ENCODE measurements around the gene MT1A.
"Not testable (repeated sequence)": the region's sequence is repeated elsewhere in the genome, so short reads cannot be mapped to it uniquely, and the experiment has no call there.

Gene MT1A

DNA sequence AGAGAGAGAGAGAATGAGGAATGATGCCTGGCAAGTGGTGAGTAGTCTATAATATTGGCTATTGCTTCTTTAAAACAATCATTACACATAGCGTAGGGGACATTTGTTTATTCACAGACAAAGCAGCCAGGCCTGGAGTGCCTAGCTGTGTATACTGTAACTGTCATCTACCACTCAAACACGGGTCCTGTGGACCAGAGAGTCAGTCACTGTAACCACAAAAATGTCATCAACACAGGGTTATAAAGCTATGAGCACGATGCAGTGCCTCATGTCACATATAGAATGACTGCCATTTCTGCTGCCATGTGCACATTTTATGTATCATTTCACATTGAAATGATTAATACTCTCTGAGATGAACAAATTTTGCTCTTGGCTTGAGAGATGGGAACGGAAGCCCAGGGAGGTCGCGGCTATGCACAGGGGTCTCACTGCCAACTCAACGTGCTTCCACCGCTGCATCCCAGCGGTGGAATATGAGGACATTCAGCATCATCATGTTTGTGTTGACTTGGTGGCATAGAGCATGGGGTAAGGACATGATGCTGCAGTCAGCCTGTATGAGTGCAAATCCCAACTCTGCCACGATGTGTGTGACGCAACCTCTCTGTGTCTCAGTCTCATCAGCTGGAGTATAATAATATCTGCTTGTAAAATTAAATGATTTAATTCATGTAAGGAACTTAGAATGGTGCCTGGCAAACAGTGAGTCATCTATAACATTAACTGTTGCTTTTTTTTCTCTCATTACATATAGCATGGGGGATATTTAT, 34.5 kb downstream of the MT1A start:
- no peak for DNase-seq (ENCODE audit: low read depth in 1 of 2, low spot score in 1 of 2)
- in situ Hi-C loops (cut with HindIII; ENCODE audit: low pct_unique_long_range_greater_than_20kb, low sequenced_read_pairs) = no loop called here
- TF ChIP-seq JUND (IDR thresholded peaks at IDR 0.05; ENCODE audit: low read depth) = no peak

DNA sequence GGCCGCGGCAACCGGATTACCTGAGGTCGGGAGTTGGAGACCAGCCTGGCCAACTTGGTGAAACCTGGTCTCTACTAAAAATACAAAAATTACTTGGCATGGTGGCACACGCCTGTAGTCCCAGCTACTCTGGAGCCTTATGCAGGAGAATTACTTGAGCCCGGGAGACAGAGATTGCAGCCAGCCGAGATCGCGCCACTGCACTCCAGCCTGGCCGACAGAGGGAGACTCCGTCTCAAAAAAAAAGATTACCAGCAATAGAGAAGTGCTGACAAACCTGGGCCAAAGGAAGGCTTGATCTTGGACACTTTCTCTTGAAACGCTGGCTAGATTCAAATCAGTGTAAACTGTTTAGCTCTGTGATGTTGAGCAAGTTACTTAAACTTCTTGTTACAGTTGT, 35.5 kb downstream of the MT1A start:
- in situ Hi-C loops (cut with HindIII; ENCODE audit: low pct_unique_long_range_greater_than_20kb, low sequenced_read_pairs) = no loop called here
- peak in 1 of 2 experiments; percentile 57 for DNase-seq (ENCODE audit: low read depth in 1 of 2, low spot score in 1 of 2)
- no peak for TF ChIP-seq JUND (IDR thresholded peaks at IDR 0.05; ENCODE audit: low read depth)

DNA sequence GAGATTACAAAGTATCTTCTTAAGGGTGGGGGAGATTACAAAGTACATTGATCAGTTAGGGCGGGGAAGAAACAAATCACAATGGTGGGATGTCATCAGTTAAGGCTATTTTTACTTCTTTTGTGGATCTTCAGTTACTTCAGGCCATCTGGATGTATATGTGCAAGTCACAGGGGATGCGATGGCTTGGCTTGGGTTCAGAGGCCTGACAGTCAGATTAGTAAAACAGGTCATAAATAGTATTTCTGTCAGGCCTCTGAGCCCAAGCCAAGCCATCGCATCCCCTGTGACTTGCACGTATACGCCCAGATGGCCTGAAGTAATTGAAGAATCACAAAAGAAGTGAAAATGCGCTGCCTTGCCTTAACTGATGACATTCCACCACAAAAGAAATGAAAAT, 36.1 kb downstream of the MT1A start:
- DNase-seq (ENCODE audit: low read depth in 1 of 2, low spot score in 1 of 2); in situ Hi-C loops (cut with HindIII; ENCODE audit: low pct_unique_long_range_greater_than_20kb, low sequenced_read_pairs): not testable (repeated sequence)

DNA sequence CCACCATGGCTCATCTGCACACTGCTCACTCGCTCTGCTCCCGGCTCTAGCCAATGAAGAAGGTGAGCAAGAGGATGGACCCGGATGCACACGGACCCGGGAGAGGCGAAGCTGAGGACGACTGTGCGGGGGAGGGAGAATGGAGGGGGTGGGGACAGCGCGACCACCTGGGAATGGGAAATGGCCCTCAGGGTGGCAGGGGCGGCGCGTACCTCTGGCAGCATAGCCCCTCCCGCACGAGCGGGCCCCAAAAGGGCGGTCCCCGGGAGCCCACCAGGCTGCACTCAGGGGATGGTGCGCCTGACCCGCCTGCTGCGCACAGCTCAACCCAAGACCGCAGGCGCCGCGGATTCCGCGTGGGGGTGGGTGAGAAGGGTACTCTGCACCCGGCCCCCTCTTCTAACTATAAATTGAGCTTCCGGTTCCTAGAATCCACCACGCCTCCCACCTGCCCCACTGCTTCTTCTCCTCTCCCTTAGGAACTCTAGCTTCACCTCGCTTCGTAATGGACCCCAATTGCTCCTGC, 37.3 kb downstream of the MT1A start:
- no peak for DNase-seq (ENCODE audit: low read depth in 1 of 2, low spot score in 1 of 2)
- no peak for TF ChIP-seq JUND (IDR thresholded peaks at IDR 0.05; ENCODE audit: low read depth)
- in situ Hi-C loops (cut with HindIII; ENCODE audit: low pct_unique_long_range_greater_than_20kb, low sequenced_read_pairs) = no loop called here

DNA sequence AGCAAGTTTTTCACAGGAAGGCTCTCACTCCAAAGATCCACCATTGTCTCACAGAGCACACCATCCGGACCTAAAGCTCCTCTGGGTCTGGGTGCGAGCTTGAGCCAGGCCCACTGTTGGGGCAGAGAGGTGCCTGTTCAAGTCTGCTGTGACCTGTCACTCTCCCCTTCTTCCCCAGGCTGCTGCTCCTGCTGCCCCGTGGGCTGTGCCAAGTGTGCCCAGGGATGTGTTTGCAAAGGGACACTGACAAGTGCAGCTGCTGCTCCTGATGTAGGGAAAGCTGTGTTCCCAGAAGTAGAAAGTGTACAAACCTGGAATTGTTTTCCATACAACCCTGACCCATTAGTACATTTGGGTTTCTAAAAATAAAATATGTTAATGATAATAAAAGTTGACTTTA, 39.0 kb downstream of the MT1A start:
- in situ Hi-C loops (cut with HindIII; ENCODE audit: low pct_unique_long_range_greater_than_20kb, low sequenced_read_pairs) = no loop called here
- TF ChIP-seq JUND (IDR thresholded peaks at IDR 0.05; ENCODE audit: low read depth) = no peak
- DNase-seq (ENCODE audit: low read depth in 1 of 2, low spot score in 1 of 2) = no peak

DNA sequence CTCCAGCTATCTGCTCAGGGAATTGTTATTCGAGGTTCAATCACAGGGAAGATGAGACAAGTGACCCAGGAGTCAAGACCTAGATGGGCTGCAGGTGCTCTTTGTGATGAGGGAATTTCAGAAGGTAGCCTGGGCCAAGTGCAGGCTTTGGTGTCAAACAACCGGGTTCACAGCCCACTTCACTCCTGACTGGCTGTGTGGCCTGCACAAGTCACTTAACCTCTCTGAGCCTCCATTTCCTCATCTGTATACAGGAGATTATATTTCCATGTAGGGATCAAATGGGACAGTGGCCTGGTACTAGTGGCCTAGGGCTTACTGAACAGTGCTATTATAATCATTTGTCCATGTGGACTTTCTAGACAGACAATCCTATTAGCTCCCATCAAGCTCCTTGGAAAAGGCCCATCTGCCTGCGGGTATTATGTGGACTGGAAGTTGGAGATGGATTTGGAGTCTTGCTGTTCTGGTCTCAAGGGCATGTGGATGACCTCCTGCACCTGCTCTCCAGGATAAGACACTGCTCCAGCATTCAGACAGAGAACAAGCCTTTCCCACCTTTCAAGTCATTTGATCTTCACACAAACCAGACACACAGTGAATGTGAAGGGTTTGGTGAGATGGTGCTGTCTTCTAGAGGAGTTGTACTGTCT, 40.7 kb downstream of the MT1A start:
- DNase-seq (ENCODE audit: low read depth in 1 of 2, low spot score in 1 of 2) = no peak
- no peak for TF ChIP-seq JUND (IDR thresholded peaks at IDR 0.05; ENCODE audit: low read depth)
- in situ Hi-C loops (cut with HindIII; ENCODE audit: low pct_unique_long_range_greater_than_20kb, low sequenced_read_pairs) = no loop called here

DNA sequence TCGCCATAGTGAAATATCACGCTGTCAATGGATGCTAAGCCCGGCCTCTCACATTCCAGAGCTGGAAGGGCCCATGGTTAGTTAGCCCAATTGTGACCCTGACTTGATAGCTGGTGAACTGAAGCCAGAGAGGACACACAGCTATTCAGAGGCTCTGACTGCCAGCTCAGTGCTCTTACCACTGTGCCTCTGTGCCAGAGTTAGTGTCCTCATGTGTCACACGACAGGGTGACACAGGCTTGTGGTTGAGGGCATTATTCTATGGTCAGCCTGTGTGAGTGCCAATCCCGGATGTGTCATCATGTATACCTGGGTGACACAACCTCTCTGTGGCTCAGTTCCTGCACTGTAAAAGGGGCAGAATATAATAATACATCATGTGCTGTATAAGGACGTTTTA, 41.4 kb downstream of the MT1A start:
- DNase-seq (ENCODE audit: low read depth in 1 of 2, low spot score in 1 of 2) = no peak
- TF ChIP-seq JUND (IDR thresholded peaks at IDR 0.05; ENCODE audit: low read depth) = no peak
- in situ Hi-C loops (cut with HindIII; ENCODE audit: low pct_unique_long_range_greater_than_20kb, low sequenced_read_pairs) = no loop called here

DNA sequence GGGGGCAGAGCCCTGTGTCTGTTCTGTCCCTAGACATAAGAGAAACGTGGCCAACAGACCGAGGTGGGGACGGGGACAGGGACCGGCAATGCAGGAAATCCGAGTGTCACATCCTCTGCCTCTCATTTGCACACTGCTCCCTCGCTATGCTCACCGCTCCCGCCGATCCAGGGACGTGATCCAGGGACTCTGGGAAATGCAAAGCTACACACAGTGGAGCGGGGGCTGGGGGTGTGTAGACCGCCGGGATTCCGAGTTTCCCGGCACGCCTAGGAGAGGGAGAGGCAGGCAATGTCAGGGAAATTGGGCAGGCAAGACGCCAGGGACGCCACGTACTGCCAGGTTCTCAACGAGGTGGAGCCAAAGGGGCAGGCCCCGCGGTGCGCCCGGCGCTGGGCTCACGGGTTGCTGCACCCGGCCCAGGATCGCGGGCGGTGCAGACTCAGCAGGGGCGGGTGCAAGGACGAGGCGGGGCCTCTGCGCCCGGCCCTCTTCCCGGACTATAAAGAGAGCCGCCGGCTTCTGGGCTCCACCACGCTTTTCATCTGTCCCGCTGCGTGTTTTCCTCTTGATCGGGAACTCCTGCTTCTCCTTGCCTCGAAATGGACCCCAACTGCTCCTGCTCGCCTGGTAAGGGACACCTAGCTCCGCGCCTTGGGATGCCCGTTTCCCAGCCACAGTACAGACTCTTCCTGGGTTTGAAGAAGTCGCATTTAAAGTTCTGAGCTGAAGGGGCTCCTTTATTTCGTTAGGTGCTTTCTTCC, 43.7 kb downstream of the MT1A start, which contains the start of gene MT1X:
MT1X (plus strand) TSS at position 532 of the 764 bp plus-strand sequence; CDS start at position 603, 71 bp downstream.
- in situ Hi-C loops (cut with HindIII; ENCODE audit: low pct_unique_long_range_greater_than_20kb, low sequenced_read_pairs) = no loop called here
- peak; percentile 60 to 93 for DNase-seq (ENCODE audit: low read depth in 1 of 2, low spot score in 1 of 2)
- TF ChIP-seq JUND (IDR thresholded peaks at IDR 0.05; ENCODE audit: low read depth) = no peak

DNA sequence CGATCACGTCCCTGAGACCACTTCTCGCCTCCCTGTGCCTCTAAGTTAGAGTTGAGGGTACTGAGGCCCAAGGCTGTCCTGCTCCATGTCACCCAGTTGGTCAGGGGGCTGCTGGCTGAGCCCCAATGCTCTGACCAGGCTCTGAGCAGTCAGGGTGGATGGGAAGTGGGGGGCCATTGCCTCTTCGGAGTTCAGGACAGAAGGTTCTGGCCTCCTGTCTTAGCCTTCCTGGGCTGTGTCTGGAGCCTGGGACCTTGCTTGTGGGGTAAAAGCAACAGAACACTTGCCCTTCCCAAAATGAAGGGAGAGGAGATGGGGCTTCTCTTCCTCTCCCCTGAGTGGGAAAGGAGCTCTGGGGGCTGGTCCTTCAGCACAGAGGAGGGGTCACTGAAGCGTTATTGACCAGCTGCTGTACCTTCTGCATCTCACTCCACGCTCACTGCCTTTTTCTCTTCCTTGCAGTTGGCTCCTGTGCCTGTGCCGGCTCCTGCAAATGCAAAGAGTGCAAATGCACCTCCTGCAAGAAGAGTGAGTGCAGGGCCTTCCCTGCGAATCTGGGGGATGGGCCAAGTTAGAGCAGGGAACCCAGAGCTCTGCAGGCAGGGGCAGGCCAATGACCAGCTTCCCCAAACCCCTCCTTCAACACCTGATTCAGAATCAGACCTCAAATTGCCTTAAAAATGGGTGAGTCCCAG, 44.4 kb downstream of the MT1A start:
- TF ChIP-seq JUND (IDR thresholded peaks at IDR 0.05; ENCODE audit: low read depth) = no peak
- no peak for DNase-seq (ENCODE audit: low read depth in 1 of 2, low spot score in 1 of 2)
- in situ Hi-C loops (cut with HindIII; ENCODE audit: low pct_unique_long_range_greater_than_20kb, low sequenced_read_pairs) = no loop called here

DNA sequence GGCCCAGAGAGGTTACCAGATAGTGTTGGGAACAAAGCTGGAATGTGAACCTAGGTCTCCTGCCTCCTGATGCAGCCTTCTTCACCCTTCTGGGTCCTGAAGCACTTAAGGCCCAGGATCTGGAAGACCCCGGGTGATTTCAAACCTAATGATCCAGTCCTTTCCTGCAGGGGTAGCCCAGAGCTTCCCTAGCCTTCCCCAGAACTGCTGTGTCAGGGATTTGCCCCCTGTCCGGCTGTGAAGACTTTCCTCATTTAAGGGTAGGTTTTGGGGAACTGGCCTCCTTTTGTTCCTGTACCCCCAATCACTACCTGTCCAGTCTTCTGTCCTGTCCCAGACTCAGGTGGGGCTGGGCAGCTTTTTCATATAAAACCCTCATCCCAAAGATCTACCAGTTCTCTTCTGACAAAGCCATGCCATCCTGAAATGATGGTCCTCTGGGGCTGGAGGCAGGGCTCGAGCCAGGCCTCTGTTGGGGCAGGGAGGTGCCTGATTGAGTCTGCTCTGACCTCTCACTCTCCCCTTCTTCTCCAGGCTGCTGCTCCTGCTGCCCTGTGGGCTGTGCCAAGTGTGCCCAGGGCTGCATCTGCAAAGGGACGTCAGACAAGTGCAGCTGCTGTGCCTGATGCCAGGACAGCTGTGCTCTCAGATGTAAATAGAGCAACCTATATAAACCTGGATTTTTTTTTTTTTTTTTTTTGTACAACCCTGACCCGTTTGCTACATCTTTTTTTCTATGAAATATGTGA, 45.1 kb downstream of the MT1A start:
- DNase-seq (ENCODE audit: low read depth in 1 of 2, low spot score in 1 of 2) = no peak
- in situ Hi-C loops (cut with HindIII; ENCODE audit: low pct_unique_long_range_greater_than_20kb, low sequenced_read_pairs) = no loop called here
- TF ChIP-seq JUND (IDR thresholded peaks at IDR 0.05; ENCODE audit: low read depth) = no peak

DNA sequence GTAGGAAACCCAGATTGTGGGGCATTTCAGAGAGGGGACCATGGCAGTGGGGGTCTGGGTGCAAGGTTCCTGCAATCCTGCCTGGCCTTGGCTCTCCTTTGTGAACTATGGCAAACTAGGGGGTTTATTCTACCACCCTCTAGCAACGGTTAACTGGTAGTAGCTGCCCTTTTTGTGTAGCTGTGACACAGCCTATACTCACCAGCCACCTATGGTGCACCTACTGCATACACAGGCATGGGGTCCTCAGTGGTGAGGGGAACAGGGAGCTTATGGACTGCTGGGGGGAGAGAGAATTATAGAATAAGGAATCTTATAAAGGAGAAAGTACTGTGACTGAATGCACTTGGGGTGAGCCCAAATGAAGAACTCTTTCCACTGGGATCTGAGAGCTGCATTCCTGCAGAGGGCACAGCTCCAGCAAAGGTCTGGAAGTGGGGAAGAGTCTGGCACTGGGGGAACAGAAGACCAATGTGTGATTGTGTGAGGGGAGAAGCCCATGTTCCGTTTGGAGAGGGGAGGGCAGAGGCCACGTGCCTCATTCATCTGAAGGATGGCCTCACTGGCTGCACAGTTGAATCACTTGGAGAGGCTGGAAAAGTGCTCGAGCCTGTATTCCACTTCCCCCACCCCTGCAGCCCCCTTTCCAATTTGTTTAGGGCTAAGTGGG, 45.9 kb downstream of the MT1A start:
- no peak for TF ChIP-seq JUND (IDR thresholded peaks at IDR 0.05; ENCODE audit: low read depth)
- DNase-seq (ENCODE audit: low read depth in 1 of 2, low spot score in 1 of 2) = no peak
- in situ Hi-C loops (cut with HindIII; ENCODE audit: low pct_unique_long_range_greater_than_20kb, low sequenced_read_pairs) = no loop called here

All from T47D (cell line).